Tibial nerve (tissue), 3 donors: ENCODE data around the gene PLXNA4.

Source experiments
- POLR2A ChIP-seq, 2 donors: fragments of 450-650 bp; IDR thresholded peaks; one replicate each; pipeline ENCODE4 v1.6.1; 2017; ENCODE audit warnings: antibody characterized with exemption in 2 of 2, mild to moderate bottlenecking in 2 of 2, moderate library complexity in 2 of 2
- TF ChIP-seq, protein P1 (sequence below), 5 experiments: fragments of 200-600 bp in 3 of 5; fragments of 450-650 bp in 2 of 5; sonication (generic) in 3 of 5; IDR thresholded peaks; one replicate each; pipeline ENCODE4 v1.5.1; 2016 to 2019; ENCODE audit warnings: antibody characterized with exemption in 5 of 5, mild to moderate bottlenecking in 3 of 5, moderate library complexity in 2 of 5

DNA sequence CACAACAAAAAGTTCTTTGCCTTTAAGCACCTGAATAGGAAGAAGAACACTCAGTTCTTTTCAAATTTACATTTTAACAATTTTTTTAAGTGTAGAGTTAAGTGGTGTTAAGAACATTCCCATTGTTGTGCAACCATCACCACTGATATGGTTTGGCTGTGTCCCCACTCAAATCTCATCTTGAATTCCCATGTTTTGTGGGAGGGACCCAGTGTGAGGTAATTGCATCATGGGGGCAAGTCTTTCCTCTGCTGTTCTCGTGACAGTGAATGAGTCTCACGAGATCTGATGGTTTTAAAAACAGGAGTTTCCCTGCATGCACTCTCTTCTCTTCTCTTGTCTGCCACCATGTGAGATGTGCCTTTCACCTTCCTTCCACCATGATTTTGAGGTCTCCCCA, 155.7 kb downstream of the PLXNA4 start:
- TF ChIP-seq, protein P1, sequence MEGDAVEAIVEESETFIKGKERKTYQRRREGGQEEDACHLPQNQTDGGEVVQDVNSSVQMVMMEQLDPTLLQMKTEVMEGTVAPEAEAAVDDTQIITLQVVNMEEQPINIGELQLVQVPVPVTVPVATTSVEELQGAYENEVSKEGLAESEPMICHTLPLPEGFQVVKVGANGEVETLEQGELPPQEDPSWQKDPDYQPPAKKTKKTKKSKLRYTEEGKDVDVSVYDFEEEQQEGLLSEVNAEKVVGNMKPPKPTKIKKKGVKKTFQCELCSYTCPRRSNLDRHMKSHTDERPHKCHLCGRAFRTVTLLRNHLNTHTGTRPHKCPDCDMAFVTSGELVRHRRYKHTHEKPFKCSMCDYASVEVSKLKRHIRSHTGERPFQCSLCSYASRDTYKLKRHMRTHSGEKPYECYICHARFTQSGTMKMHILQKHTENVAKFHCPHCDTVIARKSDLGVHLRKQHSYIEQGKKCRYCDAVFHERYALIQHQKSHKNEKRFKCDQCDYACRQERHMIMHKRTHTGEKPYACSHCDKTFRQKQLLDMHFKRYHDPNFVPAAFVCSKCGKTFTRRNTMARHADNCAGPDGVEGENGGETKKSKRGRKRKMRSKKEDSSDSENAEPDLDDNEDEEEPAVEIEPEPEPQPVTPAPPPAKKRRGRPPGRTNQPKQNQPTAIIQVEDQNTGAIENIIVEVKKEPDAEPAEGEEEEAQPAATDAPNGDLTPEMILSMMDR (IDR thresholded peaks at IDR 0.05) = no peak
- TF ChIP-seq POLR2A (IDR thresholded peaks at IDR 0.05) = no peak
